GM19438 (cell line): ENCODE measurements around the gene TENT4A.
A peak's percentile ranks its signal among the peaks of the same experiment; 100 is the strongest.

Experiments used
- ATAC-seq: cut with Tn5 transposase; IDR thresholded peaks from one replicate; pipeline ENCODE4 v1.9.1; 2021; ENCODE audit warnings: low read depth; ENCODE audit not compliant: unreplicated experiment

Gene TENT4A

GRCh38 chr5:6699357-6699756 lies 13.9 kb upstream of the TENT4A start:
- no peak for ATAC-seq

GRCh38 chr5:6700074-6700684 lies 13.1 kb upstream of the TENT4A start:
- no peak for ATAC-seq

GRCh38 chr5:6700685-6701355 lies 12.4 kb upstream of the TENT4A start:
- ATAC-seq, result no peak

GRCh38 chr5:6701491-6701890 lies 11.7 kb upstream of the TENT4A start:
- ATAC-seq, result no peak

- no peak for ATAC-seq
Measured at GRCh38 chr5:6702633-6703032, 10.6 kb upstream of the TENT4A start.

GRCh38 chr5:6703806-6704205 lies 9.4 kb upstream of the TENT4A start:
- ATAC-seq, result no peak

GRCh38 chr5:6704361-6704851 lies 8.8 kb upstream of the TENT4A start:
- ATAC-seq, result no peak

- ATAC-seq, result no peak
Measured at GRCh38 chr5:6705088-6705487, 8.1 kb upstream of the TENT4A start.

- no peak for ATAC-seq
Measured at GRCh38 chr5:6705959-6706358, 7.3 kb upstream of the TENT4A start.

- ATAC-seq, result no peak
Measured at GRCh38 chr5:6707852-6708251, 5.4 kb upstream of the TENT4A start.

GRCh38 chr5:6708814-6709213 lies 4.4 kb upstream of the TENT4A start:
- ATAC-seq, result no peak

GRCh38 chr5:6710070-6710469 lies 3.2 kb upstream of the TENT4A start:
- no peak for ATAC-seq

GRCh38 chr5:6710551-6711318 lies 2.5 kb upstream of the TENT4A start:
- no peak for ATAC-seq

- ATAC-seq, result peak; percentile 21
Measured at GRCh38 chr5:6711409-6712141, 1.7 kb upstream of the TENT4A start.

- peak; percentile 15 for ATAC-seq
Measured at GRCh38 chr5:6712142-6712576, 1.1 kb upstream of the TENT4A start.

GRCh38 chr5:6712577-6713273 lies 507 bp upstream of the TENT4A start:
- peak; percentile 59 for ATAC-seq

GRCh38 chr5:6714226-6715041 lies 1.2 kb downstream of the TENT4A start:
- ATAC-seq, result no peak

- no peak for ATAC-seq
Measured at GRCh38 chr5:6715271-6715670, 2.0 kb downstream of the TENT4A start.
